GM19455 (cell line): ENCODE measurements around the gene BPIFA1.

Source experiments
- ATAC-seq: cut with Tn5 transposase; IDR thresholded peaks from one replicate; pipeline ENCODE4 v1.9.1; 2021; ENCODE audit not compliant: unreplicated experiment

BPIFA1 gene

DNA sequence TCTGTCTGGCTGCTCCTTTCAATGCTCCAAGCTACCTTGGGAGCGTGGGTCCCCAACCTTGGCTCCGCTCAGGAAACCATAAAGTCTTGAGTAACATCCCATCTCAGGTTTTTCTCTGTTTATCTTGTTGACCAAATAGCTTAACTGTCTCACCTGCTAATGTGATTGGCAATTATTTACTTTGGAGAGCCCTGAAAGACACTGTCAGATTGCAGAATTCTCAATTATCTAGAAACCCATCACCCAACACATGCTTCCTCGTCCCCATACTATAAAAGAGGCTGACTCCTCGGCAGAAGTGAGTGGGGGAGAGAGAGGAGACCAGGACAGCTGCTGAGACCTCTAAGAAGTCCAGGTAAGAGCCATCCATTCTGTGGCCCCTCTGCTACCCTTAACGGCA, at the start of gene BPIFA1:
Gene BPIFA1 (plus strand): TSS at position 301 of the 400 bp plus-strand sequence. CDS start 1,716 bp downstream, outside the sequence.
- ATAC-seq = no peak

DNA sequence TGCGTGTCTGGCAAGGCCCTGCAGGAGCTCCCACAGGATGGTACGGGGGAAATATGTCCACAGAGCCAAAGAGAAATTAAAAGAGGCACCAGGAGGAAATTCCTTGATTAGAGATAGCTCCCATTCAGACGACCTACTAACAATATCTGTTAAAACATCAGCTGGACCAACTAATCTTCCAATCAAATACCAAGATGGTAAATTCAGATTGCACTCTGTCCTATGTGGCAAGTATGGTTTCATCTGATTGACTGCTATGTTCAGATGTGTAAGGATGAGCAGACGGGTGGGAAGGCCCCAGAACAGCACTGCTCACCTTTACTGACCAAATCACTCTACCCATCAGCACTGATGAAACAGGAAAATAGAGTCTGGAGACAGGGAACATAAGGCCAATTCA, 48.3 kb upstream of the BPIFA1 start:
- ATAC-seq = no peak

- ATAC-seq = no peak
These were observed 47.4 kb upstream of the BPIFA1 start for GRCh38 chr20:33188421-33188820.

GRCh38 chr20:33191484-33191883, 44.3 kb upstream of the BPIFA1 start:
- ATAC-seq = no peak

- no peak for ATAC-seq
These were observed 43.8 kb upstream of the BPIFA1 start for GRCh38 chr20:33191955-33192354.

GRCh38 chr20:33192912-33193501, 42.8 kb upstream of the BPIFA1 start:
- no peak for ATAC-seq

DNA sequence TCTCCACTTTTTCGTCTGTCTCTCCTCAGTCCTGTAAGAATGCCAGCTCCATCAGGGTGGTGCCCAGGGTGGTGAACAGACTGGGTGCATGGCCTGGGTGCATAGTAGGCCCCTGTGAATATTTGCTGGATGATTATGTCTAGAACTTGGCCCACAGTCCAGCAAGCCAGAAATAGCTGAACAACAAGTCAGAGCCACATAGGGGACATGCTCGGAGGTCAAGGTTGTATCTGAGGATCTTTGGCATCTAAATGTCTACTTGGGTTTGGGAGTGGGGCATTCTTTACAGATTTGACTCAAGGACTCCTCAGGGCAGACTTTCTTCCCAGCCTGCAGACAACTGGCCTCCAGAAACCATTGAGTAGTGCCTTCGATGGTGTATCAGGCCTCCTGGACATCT, 36.8 kb upstream of the BPIFA1 start:
- ATAC-seq = no peak

GRCh38 chr20:33202451-33202850, 33.3 kb upstream of the BPIFA1 start:
- no peak for ATAC-seq

GRCh38 chr20:33203444-33203843, 32.4 kb upstream of the BPIFA1 start:
- no peak for ATAC-seq

GRCh38 chr20:33209789-33210188, 26.0 kb upstream of the BPIFA1 start:
- ATAC-seq = no peak

DNA sequence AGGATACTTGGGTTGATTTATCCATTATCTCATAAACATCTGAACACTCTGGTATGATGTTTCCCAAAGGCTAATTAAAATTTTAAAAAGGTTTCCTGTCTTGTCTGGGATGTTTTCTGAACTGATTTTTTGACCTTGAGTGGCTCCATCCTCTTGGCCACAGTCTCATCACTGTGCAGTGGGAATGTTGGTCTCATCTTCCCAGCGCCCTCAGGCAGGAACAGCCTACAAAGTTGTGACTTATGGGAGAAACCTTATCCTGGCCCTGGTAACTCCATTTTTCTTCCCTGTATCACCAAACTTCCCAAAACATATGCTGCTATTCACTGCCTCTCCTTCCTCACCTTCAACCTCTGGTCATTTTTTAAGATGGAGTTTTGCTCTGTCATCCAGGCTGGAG, 25.4 kb upstream of the BPIFA1 start:
- no peak for ATAC-seq

GRCh38 chr20:33211817-33212424, 23.9 kb upstream of the BPIFA1 start:
- no peak for ATAC-seq

GRCh38 chr20:33217052-33217451, 18.7 kb upstream of the BPIFA1 start, which contains the start of gene BPIFA3:
TSS of gene BPIFA3 (plus strand) at chr20:33217352. CDS start at chr20:33217537, 185 bp downstream.
- no peak for ATAC-seq

DNA sequence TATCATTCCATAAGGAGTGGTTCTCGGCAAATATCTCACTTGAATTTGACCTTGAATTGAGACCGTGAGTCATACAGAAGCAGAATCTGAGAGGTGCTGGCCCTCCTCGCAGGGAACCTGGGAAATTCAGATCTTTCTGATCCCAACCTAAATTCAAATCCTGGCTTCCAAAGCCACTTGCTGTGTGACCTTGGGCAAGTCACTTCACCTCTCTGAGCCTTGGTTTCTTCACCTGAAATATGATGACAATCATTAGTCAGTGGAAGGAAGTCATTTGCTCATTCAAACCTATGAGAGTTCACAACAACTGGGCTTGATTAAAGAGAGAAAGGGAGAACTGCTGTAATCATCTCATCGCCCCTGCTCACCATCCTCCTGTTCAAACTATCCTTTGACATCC, 11.4 kb upstream of the BPIFA1 start:
- ATAC-seq = no peak

- ATAC-seq = no peak
These were observed 6.0 kb upstream of the BPIFA1 start for GRCh38 chr20:33229843-33230242.

DNA sequence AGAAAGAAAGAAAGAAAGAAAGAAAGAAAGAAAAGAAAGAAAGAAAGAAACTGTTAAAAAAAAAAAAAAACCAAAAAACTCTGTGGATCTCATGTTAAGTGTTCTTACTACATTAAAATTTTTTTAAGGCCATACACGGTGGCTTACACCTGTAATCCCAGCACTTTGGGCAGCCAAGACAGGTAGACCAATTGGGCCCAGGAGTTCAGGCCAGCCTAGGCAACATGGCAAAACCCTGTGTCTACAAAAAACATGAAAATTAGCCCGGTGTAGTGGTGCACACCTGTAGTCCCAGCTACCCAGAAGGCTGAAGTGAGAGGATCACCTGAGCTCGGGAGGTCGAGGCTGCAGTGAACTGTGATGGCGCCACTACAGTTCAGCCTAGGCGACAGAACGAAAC, 4.6 kb upstream of the BPIFA1 start:
- ATAC-seq = no peak

DNA sequence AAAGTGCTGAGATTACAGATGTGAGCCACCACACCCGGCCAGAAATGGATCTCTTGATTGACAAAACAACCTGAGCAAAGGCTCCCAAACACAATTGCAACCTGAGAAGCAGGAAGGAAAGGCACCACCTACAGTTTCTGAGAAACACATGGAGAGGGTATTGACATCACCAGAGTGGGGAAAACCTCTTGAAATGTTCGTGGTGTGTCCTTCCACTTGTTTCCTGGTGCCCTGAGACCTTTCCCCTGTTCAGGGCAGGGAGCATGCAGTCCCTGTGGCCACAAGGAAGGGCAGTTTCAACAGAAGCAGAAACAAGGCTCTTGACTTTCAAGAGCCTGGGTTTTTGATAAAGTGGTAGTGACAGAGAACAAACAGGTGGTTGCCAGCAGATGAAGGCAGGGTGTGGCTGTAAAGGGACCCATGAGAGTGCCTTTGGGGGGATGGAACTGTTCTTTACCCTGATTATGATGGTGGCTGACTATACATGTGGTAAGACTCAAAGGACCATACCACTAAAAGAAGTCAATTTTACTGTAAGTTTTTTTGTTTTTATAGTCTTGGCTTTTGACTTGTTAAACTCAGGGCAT, 3.2 kb upstream of the BPIFA1 start:
- no peak for ATAC-seq

DNA sequence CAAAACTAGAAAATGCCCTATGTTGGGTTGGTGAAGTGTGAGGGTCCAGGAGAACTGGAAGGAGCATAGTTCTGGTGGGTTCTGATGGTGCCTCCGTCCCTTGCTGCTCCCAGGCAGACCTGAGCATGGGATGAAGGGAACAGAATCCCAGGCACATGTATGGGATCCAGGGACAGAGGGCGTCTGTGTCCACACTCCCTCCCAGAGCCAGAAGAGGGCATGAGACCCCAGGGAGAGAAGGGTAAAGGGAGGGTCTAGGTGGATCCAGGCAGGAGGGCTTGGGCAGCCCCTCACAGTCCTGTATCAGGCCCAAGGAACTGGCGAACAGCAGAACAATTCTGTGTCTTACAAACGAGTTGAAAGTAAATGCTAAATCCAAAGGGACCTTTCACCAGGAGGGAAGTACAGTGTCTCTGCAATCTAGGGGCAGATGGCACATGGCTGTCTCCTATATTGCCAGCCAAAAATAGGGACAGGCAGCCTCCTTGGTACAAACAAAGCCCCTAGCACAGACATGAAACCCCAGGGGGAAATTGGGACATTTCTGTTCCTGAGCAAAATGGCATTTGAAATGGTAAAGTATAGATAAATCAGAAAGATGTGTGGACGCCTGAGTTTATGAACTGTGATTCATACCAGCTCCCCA, 2.5 kb upstream of the BPIFA1 start:
- no peak for ATAC-seq

GRCh38 chr20:33234050-33234449, 1.7 kb upstream of the BPIFA1 start:
- no peak for ATAC-seq

GRCh38 chr20:33236351-33236750, 555 bp downstream of the BPIFA1 start:
- ATAC-seq = no peak

GRCh38 chr20:33237989-33238388, 2.2 kb downstream of the BPIFA1 start:
- ATAC-seq = no peak

GRCh38 chr20:33239418-33239817, 3.6 kb downstream of the BPIFA1 start:
- no peak for ATAC-seq
